ENCODE measurements around the gene HSD3B7. TPM values are rescaled to one million over a fixed set of nuclear protein-coding genes. Genes with fewer than 3 reads are reported as not detected.

HSD3B7 gene
- total and polyA plus RNA-seq, 10 donors = 5.3 to 24.5 (median 18.1) TPM

GRCh38 chr16:30969246-30969842 is 15.7 kb upstream of the HSD3B7 start:
- intact Hi-C loops (cut with DNase I; ENCODE audit: low total_unique reads) = no loop called here

DNA sequence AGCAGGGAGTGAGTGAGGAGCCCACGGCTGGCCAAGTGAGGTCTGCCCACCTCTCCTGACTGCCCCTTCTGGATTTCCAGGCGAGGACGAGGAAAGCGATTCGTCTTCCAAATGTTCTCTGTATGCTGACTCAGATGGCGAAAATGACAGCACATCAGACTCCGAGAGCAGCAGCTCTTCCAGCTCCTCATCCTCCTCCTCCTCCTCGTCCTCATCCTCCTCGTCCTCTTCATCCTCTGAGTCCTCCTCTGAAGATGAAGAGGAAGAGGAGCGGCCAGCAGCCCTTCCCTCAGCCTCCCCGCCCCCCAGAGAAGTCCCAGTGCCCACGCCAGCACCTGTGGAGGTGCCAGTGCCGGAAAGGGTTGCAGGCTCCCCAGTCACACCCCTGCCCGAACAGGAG is 13.7 kb upstream of the HSD3B7 start:
- DNase-seq = no peak
- TF ChIP-seq POLR2A (IDR thresholded peaks at IDR 0.05) = no peak
- TF ChIP-seq POLR2AphosphoS5 (IDR thresholded peaks at IDR 0.05) = peak in 1 of 3 donors; percentile 45
- H3K27ac ChIP-seq = no peak overlapping the region
- no peaks in the 10 kb centered on the region for H3K27me3 ChIP-seq (replicated peaks in 1 of 7)
- H3K4me1 ChIP-seq = no peaks in the 10 kb centered on the region
- 92 to 96% (median 95%) methylated on average over 14 of the region's 14 CpGs for WGBS, 5 donors
- no peaks in the 10 kb centered on the region for H3K9me3 ChIP-seq
- no peak overlapping the region for H3K4me3 ChIP-seq
- intact Hi-C loops (cut with DNase I; ENCODE audit: low total_unique reads) = no loop called here
- peaks cover 5 to 100% (median 99%) of the 10 kb centered on the region in 6 donors for H3K36me3 ChIP-seq

More at GRCh38 chr16:30969246-30969842, 15.7 kb upstream of the HSD3B7 start:
- H3K36me3 ChIP-seq = peaks cover 7 to 100% (median 99%) of the 10 kb centered on the region in 6 donors
- no peak overlapping the region for H3K27ac ChIP-seq
- peaks cover 0 to 9% (median 0%) of the 10 kb centered on the region in 6 donors for H3K4me1 ChIP-seq
- TF ChIP-seq CTCF (IDR thresholded peaks at IDR 0.05 in 8 of 11, conservative IDR thresholded peaks at IDR 0.05 in 3 of 11) (no peak), POLR2AphosphoS5 (IDR thresholded peaks at IDR 0.05) (peak in 1 of 3 donors; percentile 48)
- no peak overlapping the region for H3K4me3 ChIP-seq
- H3K9me3 ChIP-seq = no peaks in the 10 kb centered on the region
- 91 to 97% (median 93%) methylated on average over 19 of the region's 19 CpGs for WGBS, 5 donors
- no peak for DNase-seq
- no peaks in the 10 kb centered on the region for H3K27me3 ChIP-seq (replicated peaks in 1 of 7)

- H3K36me3 ChIP-seq = peaks cover 5 to 100% (median 98%) of the 10 kb centered on the region in 6 donors
- intact Hi-C loops (cut with DNase I; ENCODE audit: low total_unique reads) = no loop called here
These were observed 12.1 kb upstream of the HSD3B7 start for GRCh38 chr16:30972872-30973271.

GRCh38 chr16:30974348-30974747 is 10.7 kb upstream of the HSD3B7 start:
- Histone ChIP-seq H3K36me3 (peaks cover under 1 to 100% (median 98%) of the 10 kb centered on the region in 6 donors), H3K4me3 (no peak overlapping the region), H3K9me3 (no peaks in the 10 kb centered on the region), H3K27ac (no peak overlapping the region), H3K4me1 (no peaks in the 10 kb centered on the region), H3K27me3 (replicated peaks in 1 of 7) (no peaks in the 10 kb centered on the region)
- TF ChIP-seq POLR2AphosphoS5 (IDR thresholded peaks at IDR 0.05) (no peak), CTCF (IDR thresholded peaks at IDR 0.05 in 8 of 11, conservative IDR thresholded peaks at IDR 0.05 in 3 of 11) (no peak), POLR2A (IDR thresholded peaks at IDR 0.05) (no peak)
- WGBS, 5 donors = 94 to 100% (median 95%) methylated on average over 6 of the region's 6 CpGs
- intact Hi-C loops (cut with DNase I; ENCODE audit: low total_unique reads) = no loop called here
- no peak for DNase-seq

More at GRCh38 chr16:30972872-30973271, 12.1 kb upstream of the HSD3B7 start:
- H3K9me3 ChIP-seq = no peaks in the 10 kb centered on the region
- no peak overlapping the region for H3K27ac ChIP-seq
- DNase-seq = no peak
- no peak overlapping the region for H3K4me3 ChIP-seq
- no peaks in the 10 kb centered on the region for H3K4me1 ChIP-seq
- no peak for TF ChIP-seq POLR2AphosphoS5 (IDR thresholded peaks at IDR 0.05)
- TF ChIP-seq CTCF (IDR thresholded peaks at IDR 0.05 in 8 of 11, conservative IDR thresholded peaks at IDR 0.05 in 3 of 11) = no peak
- no peak for TF ChIP-seq POLR2A (IDR thresholded peaks at IDR 0.05)
- 77 to 94% (median 87%) methylated on average over 7 of the region's 7 CpGs for WGBS, 5 donors
- H3K27me3 ChIP-seq (replicated peaks in 1 of 7) = no peaks in the 10 kb centered on the region

Measured in spleen (tissue), 11 donors.